CD4-positive, alpha-beta T cell (primary cell): ENCODE data around the gene CAT. TPM values are rescaled to one million over a fixed set of nuclear protein-coding genes. Genes with fewer than 3 reads are reported as not detected.

ENCODE experiments used
- ATAC-seq: fragments of 200-7000 bp; cut with Tn5 transposase; one replicate; pipeline ENCODE4 v1.10.0; 2022; ENCODE audit warnings: mild to moderate bottlenecking; ENCODE audit not compliant: poor library complexity
- CTCF ChIA-PET: fragments of 350-600 bp; sonication (Branson Sonifier 250); formaldehyde crosslinking; loops from one replicate; lab custom pipeline; 2021; ENCODE audit warnings: antibody characterized with exemption, inconsistent platforms; lab: Charles Lee
- POLR2A ChIA-PET: fragments of 350-600 bp; sonication (Branson Sonifier 250); formaldehyde crosslinking; loops from one replicate; lab custom pipeline; 2021; ENCODE audit warnings: antibody characterized with exemption, inconsistent platforms; lab: Charles Lee
- DNase-seq, 14 experiments: peaks; one replicate each; pipeline ENCODE4 v3.0.0-alpha.2; 2013 to 2020; ENCODE audit warnings: mixed read lengths in 2 of 14
- H3K27ac ChIP-seq, 2 donors: one replicate each; pipeline versions ENCODE4 v1.5.1 to v1.7.0; 2013; ENCODE audit warnings: low read length in 2 of 2, low read depth in 1 of 2, mild to moderate bottlenecking in 1 of 2
- H3K27me3 ChIP-seq, 2 experiments: 1 replicate in 1 of 2; 2 replicates in 1 of 2; pipeline versions ENCODE4 v1.6.1 to v1.7.0; 2013; ENCODE audit warnings: low read length in 2 of 2, control low read depth in 1 of 2, mild to moderate bottlenecking in 1 of 2, moderate library complexity in 1 of 2; ENCODE audit not compliant: insufficient read depth in 2 of 2, control insufficient read depth in 1 of 2
- H3K36me3 ChIP-seq: one replicate; pipeline ENCODE4 v1.6.1; 2013; ENCODE audit warnings: low read length, control low read depth; ENCODE audit not compliant: insufficient read depth
- H3K4me1 ChIP-seq: one replicate; pipeline ENCODE4 v1.6.1; 2013; ENCODE audit warnings: low read length, control low read depth; ENCODE audit not compliant: insufficient read depth
- H3K4me3 ChIP-seq: one replicate; pipeline ENCODE4 v1.5.1; 2013; ENCODE audit warnings: mild to moderate bottlenecking, low read length, moderate library complexity
- H3K9me3 ChIP-seq, 2 experiments: 1 replicate in 1 of 2; 2 replicates in 1 of 2; pipeline versions ENCODE4 v1.6.1 to v1.7.0; 2013; ENCODE audit warnings: low read length in 2 of 2, mild to moderate bottlenecking in 2 of 2, control low read depth in 1 of 2, moderate library complexity in 1 of 2; ENCODE audit not compliant: control insufficient read depth in 1 of 2, insufficient read depth in 1 of 2
- H3K27ac Mint-ChIP-seq: one replicate; pipeline ENCODE4 v1.8.0; 2020; ENCODE audit warnings: mixed read lengths
- H3K27me3 Mint-ChIP-seq: one replicate; pipeline ENCODE4 v1.8.0; 2021; ENCODE audit warnings: mixed read lengths
- H3K36me3 Mint-ChIP-seq: one replicate; pipeline ENCODE4 v1.8.0; 2021; ENCODE audit warnings: low read depth, mixed read lengths
- H3K4me1 Mint-ChIP-seq: one replicate; pipeline ENCODE4 v1.8.0; 2021; ENCODE audit warnings: low read depth, mixed read lengths
- H3K4me3 Mint-ChIP-seq: one replicate; pipeline ENCODE4 v1.8.0; 2020; ENCODE audit warnings: mild to moderate bottlenecking, mixed read lengths
- H3K9me3 Mint-ChIP-seq: one replicate; pipeline ENCODE4 v1.8.0; 2020; ENCODE audit warnings: mixed read lengths
- intact Hi-C, 2 experiments: fragments of 100-400 bp; cut with DNase I in 1 of 2; cut with micrococcal nuclease in 1 of 2; formaldehyde crosslinking; loops; one replicate each; pipeline versions ENCODE4 v1.15.1 to v1.9.0; 2023 to 2025; cut with DNase I, micrococcal nuclease
- total RNA-seq, 174 experiments: library from RNA in 2 of 174; stranded (reverse) in 2 of 174; gene quantifications; one replicate each; pipeline ENCODE4 v1.2.3 and lab custom pipeline; 2021 to 2026
- TF ChIP-seq, protein P1 (sequence below): fragments of 200-600 bp; IDR thresholded peaks from one replicate; pipeline ENCODE4 v1.8.0; 2022; ENCODE audit warnings: antibody characterized with exemption, mild to moderate bottlenecking

CAT gene
- total RNA-seq, 2 experiments from 2014 or later, result 8.5 to 9.8 TPM

- peaks cover 0 to 8% of the 10 kb centered on the region in 2 experiments for H3K27me3 ChIP-seq
- Mint-ChIP-seq H3K4me3 (no peak overlapping the region), H3K27me3 (peaks cover 30% of the 10 kb centered on the region), H3K27ac (no peak overlapping the region), H3K36me3 (peaks cover 6% of the 10 kb centered on the region), H3K9me3 (peaks cover 13% of the 10 kb centered on the region), H3K4me1 (no peaks in the 10 kb centered on the region)
- ATAC-seq, result no peak
- TF ChIP-seq, protein P1, sequence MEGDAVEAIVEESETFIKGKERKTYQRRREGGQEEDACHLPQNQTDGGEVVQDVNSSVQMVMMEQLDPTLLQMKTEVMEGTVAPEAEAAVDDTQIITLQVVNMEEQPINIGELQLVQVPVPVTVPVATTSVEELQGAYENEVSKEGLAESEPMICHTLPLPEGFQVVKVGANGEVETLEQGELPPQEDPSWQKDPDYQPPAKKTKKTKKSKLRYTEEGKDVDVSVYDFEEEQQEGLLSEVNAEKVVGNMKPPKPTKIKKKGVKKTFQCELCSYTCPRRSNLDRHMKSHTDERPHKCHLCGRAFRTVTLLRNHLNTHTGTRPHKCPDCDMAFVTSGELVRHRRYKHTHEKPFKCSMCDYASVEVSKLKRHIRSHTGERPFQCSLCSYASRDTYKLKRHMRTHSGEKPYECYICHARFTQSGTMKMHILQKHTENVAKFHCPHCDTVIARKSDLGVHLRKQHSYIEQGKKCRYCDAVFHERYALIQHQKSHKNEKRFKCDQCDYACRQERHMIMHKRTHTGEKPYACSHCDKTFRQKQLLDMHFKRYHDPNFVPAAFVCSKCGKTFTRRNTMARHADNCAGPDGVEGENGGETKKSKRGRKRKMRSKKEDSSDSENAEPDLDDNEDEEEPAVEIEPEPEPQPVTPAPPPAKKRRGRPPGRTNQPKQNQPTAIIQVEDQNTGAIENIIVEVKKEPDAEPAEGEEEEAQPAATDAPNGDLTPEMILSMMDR, result no peak
- no peaks in the 10 kb centered on the region for H3K4me1 ChIP-seq
- no peaks in the 10 kb centered on the region for H3K36me3 ChIP-seq
- intact Hi-C loops, result no loop called here
- H3K27ac ChIP-seq, result no peak overlapping the region
- CTCF ChIA-PET, result no interaction called here
- H3K9me3 ChIP-seq, result peaks cover 10 to 13% of the 10 kb centered on the region in 2 experiments
- DNase-seq, result no peak
- POLR2A ChIA-PET, result no interaction called here
- H3K4me3 ChIP-seq, result no peak overlapping the region
These were observed 42.7 kb upstream of the CAT start for GRCh38 chr11:34395916-34396550.

DNA sequence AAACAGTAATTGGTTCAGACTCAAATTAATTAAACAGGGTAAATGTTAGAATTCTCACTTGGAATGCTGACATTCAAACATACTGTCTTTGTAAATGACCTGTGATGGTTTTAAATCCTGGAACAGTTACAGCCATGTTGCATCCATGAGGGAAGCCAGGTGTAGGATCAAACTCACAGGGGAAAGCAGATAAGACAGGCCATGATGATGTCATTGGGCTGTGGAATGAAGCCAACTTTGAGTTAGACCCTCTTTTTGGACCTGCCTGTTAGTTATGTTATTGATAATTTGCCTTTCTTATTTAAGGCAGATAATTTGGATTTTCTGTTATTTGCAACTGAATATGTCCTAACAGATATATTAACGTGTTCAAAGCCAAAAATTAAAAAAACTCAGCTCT, 41.6 kb upstream of the CAT start:
- ATAC-seq (no peak), DNase-seq (no peak)
- H3K36me3 Mint-ChIP-seq, result peaks cover 6% of the 10 kb centered on the region
- H3K4me1 ChIP-seq, result no peaks in the 10 kb centered on the region
- H3K36me3 ChIP-seq, result no peaks in the 10 kb centered on the region
- ChIA-PET CTCF (no interaction called here), POLR2A (no interaction called here)
- no peak overlapping the region for H3K27ac ChIP-seq
- peaks cover 29% of the 10 kb centered on the region for H3K27me3 Mint-ChIP-seq
- peaks cover 10 to 13% of the 10 kb centered on the region in 2 experiments for H3K9me3 ChIP-seq
- peaks cover 13% of the 10 kb centered on the region for H3K9me3 Mint-ChIP-seq
- no peaks in the 10 kb centered on the region for H3K4me1 Mint-ChIP-seq
- H3K4me3 ChIP-seq, result no peak overlapping the region
- TF ChIP-seq, protein P1, result no peak
- H3K27ac Mint-ChIP-seq, result no peak overlapping the region
- peaks cover 0 to 8% of the 10 kb centered on the region in 2 experiments for H3K27me3 ChIP-seq
- intact Hi-C loops, result no loop called here
- no peak overlapping the region for H3K4me3 Mint-ChIP-seq

GRCh38 chr11:34397811-34398210, 40.9 kb upstream of the CAT start:
- TF ChIP-seq, protein P1, result no peak
- peaks cover 0 to 8% of the 10 kb centered on the region in 2 experiments for H3K27me3 ChIP-seq
- POLR2A ChIA-PET, result no interaction called here
- CTCF ChIA-PET, result no interaction called here
- H3K4me1 Mint-ChIP-seq, result no peaks in the 10 kb centered on the region
- intact Hi-C loops, result no loop called here
- H3K4me1 ChIP-seq, result no peaks in the 10 kb centered on the region
- H3K27ac ChIP-seq, result no peak overlapping the region
- no peak for DNase-seq
- peaks cover 10 to 13% of the 10 kb centered on the region in 2 experiments for H3K9me3 ChIP-seq
- peaks cover 9% of the 10 kb centered on the region for H3K9me3 Mint-ChIP-seq
- no peak overlapping the region for H3K4me3 Mint-ChIP-seq
- H3K27me3 Mint-ChIP-seq, result peaks cover 22% of the 10 kb centered on the region
- H3K4me3 ChIP-seq, result no peak overlapping the region
- H3K36me3 ChIP-seq, result no peaks in the 10 kb centered on the region
- ATAC-seq, result no peak
- peaks cover 6% of the 10 kb centered on the region for H3K36me3 Mint-ChIP-seq
- H3K27ac Mint-ChIP-seq, result no peak overlapping the region
